ENCODE data around the gene ADRA2C. TPM values are rescaled to one million over a fixed set of nuclear protein-coding genes. Genes with fewer than 3 reads are reported as not detected.

Gene ADRA2C
- total and polyA plus RNA-seq, 2 of the 13 experiments (the other 11 are each of a cell fraction or from before 2014, with no cell fraction given) = 15.4 to 69.7 TPM

- TF ChIP-seq NFKB2 (CRISPR knock-in tag; IDR thresholded peaks at IDR 0.05; ENCODE audit: borderline replicate concordance) (peak; percentile 93; the same call in 1 of the 2 replicates), ZNF619 (CRISPR knock-in tag; IDR thresholded peaks at IDR 0.05) (0 out of 2 replicates have a peak, but pooled peaks have one; percentile 60), ZNF550 (CRISPR knock-in tag; IDR thresholded peaks at IDR 0.05; ENCODE audit: borderline replicate concordance) (peak; percentile 90; the same call in 1 of the 2 replicates), ZNF326 (CRISPR knock-in tag; IDR thresholded peaks at IDR 0.05; ENCODE audit: borderline replicate concordance) (0 out of 2 replicates have a peak, but pooled peaks have one; percentile 65), SMARCE1 (IDR thresholded peaks at IDR 0.05; ENCODE audit: borderline replicate concordance) (no peak), ZNF367 (CRISPR knock-in tag; IDR thresholded peaks at IDR 0.05; ENCODE audit: borderline replicate concordance) (0 out of 2 replicates have a peak, but pooled peaks have one; percentile 18), KDM1A (CRISPR knock-in tag; IDR thresholded peaks at IDR 0.05) (peak; percentile 58; the same call in 1 of the 2 replicates), MED1 (CRISPR knock-in tag; IDR thresholded peaks at IDR 0.05) (peak; percentile 57; the same call in 1 of the 2 replicates), HNRNPUL1 (IDR thresholded peaks at IDR 0.05; ENCODE audit: low read depth, low read length) (no peak), ARID4A (CRISPR knock-in tag; IDR thresholded peaks at IDR 0.05; ENCODE audit: borderline replicate concordance) (peak; percentile 76; the same call in 1 of the 2 replicates), TOE1 (CRISPR knock-in tag; IDR thresholded peaks at IDR 0.05) (peak; percentile 75; the same call in 1 of the 2 replicates), ZNF143 (CRISPR knock-in tag; IDR thresholded peaks at IDR 0.05) (no peak), ZNF317 (CRISPR knock-in tag; IDR thresholded peaks at IDR 0.05) (peak; percentile 62; the same call in 1 of the 2 replicates), NCOR1 (IDR thresholded peaks at IDR 0.05; ENCODE audit: borderline replicate concordance, low read length) (no peak), NR1H2 (CRISPR knock-in tag; IDR thresholded peaks at IDR 0.05; ENCODE audit: borderline replicate concordance, low read depth) (0 out of 2 replicates have a peak, but pooled peaks have one; percentile 56), RFXAP (CRISPR knock-in tag; IDR thresholded peaks at IDR 0.05; ENCODE audit: borderline replicate concordance) (0 out of 2 replicates have a peak, but pooled peaks have one; percentile 57)
- TF ChIP-seq, protein P1, sequence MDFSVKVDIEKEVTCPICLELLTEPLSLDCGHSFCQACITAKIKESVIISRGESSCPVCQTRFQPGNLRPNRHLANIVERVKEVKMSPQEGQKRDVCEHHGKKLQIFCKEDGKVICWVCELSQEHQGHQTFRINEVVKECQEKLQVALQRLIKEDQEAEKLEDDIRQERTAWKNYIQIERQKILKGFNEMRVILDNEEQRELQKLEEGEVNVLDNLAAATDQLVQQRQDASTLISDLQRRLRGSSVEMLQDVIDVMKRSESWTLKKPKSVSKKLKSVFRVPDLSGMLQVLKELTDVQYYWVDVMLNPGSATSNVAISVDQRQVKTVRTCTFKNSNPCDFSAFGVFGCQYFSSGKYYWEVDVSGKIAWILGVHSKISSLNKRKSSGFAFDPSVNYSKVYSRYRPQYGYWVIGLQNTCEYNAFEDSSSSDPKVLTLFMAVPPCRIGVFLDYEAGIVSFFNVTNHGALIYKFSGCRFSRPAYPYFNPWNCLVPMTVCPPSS (IDR thresholded peaks at IDR 0.05) = no peak
- TF ChIP-seq, protein P2, sequence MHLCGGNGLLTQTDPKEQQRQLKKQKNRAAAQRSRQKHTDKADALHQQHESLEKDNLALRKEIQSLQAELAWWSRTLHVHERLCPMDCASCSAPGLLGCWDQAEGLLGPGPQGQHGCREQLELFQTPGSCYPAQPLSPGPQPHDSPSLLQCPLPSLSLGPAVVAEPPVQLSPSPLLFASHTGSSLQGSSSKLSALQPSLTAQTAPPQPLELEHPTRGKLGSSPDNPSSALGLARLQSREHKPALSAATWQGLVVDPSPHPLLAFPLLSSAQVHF (CRISPR knock-in tag; IDR thresholded peaks at IDR 0.05) = peak; percentile 59; the same call in 1 of the 2 replicates
- TF ChIP-seq, protein P3, sequence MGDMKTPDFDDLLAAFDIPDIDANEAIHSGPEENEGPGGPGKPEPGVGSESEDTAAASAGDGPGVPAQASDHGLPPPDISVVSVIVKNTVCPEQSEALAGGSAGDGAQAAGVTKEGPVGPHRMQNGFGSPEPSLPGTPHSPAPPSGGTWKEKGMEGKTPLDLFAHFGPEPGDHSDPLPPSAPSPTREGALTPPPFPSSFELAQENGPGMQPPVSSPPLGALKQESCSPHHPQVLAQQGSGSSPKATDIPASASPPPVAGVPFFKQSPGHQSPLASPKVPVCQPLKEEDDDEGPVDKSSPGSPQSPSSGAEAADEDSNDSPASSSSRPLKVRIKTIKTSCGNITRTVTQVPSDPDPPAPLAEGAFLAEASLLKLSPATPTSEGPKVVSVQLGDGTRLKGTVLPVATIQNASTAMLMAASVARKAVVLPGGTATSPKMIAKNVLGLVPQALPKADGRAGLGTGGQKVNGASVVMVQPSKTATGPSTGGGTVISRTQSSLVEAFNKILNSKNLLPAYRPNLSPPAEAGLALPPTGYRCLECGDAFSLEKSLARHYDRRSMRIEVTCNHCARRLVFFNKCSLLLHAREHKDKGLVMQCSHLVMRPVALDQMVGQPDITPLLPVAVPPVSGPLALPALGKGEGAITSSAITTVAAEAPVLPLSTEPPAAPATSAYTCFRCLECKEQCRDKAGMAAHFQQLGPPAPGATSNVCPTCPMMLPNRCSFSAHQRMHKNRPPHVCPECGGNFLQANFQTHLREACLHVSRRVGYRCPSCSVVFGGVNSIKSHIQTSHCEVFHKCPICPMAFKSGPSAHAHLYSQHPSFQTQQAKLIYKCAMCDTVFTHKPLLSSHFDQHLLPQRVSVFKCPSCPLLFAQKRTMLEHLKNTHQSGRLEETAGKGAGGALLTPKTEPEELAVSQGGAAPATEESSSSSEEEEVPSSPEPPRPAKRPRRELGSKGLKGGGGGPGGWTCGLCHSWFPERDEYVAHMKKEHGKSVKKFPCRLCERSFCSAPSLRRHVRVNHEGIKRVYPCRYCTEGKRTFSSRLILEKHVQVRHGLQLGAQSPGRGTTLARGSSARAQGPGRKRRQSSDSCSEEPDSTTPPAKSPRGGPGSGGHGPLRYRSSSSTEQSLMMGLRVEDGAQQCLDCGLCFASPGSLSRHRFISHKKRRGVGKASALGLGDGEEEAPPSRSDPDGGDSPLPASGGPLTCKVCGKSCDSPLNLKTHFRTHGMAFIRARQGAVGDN (CRISPR knock-in tag; IDR thresholded peaks at IDR 0.05) = peak; percentile 72
Measured at GRCh38 chr4:3791910-3792542, 25.8 kb downstream of the ADRA2C start (continued).

All from HepG2 (cell line).